PC-3 (cell line): Measurements from ENCODE around the gene RRAGD. TPM values are rescaled to one million over a fixed set of nuclear protein-coding genes. Genes with fewer than 3 reads are reported as not detected.

Experiments used
- ATAC-seq: fragments of 200-7000 bp; cut with Tn5 transposase; 2 replicates; pipeline ENCODE4 v1.9.1; 2020; ENCODE audit warnings: mild to moderate bottlenecking, moderate library complexity
- BruUV-seq: library from RNA; stranded (reverse); fragments of 400-500 nt; replicated peaks from 2 replicates; lab custom pipeline; 2021; lab: Mats Ljungman, UMichigan
- CTCF ChIA-PET: fragments of 300-600 bp; sonication (Branson Sonifier 250); formaldehyde crosslinking; loops from one replicate; lab custom pipeline; 2022; ENCODE audit warnings: antibody characterized with exemption; lab: Charles Lee
- POLR2A ChIA-PET: fragments of 300-600 bp; sonication (Branson Sonifier 250); formaldehyde crosslinking; loops from one replicate; lab custom pipeline; 2022; ENCODE audit warnings: antibody characterized with exemption; ENCODE audit not compliant: unreplicated experiment; lab: Charles Lee
- DNase-seq: peaks from one replicate; pipeline ENCODE4 v3.0.0-alpha.2; 2015
- H2AFZ ChIP-seq: fragments of 300-600 bp; sonication (generic); 2 replicates; pipeline ENCODE4 v1.6.0; 2016; ENCODE audit warnings: antibody characterized with exemption, low read length
- H3F3A ChIP-seq: fragments of 300-600 bp; sonication (generic); one replicate; pipeline ENCODE4 v1.6.0; 2017; ENCODE audit warnings: antibody characterized with exemption, low read length, control low read depth, mild to moderate bottlenecking; ENCODE audit not compliant: unreplicated experiment
- H3K27ac ChIP-seq: fragments of 300-600 bp; sonication (generic); 2 replicates; pipeline ENCODE4 v1.5.1; 2016; ENCODE audit warnings: mild to moderate bottlenecking, low read length
- H3K27me3 ChIP-seq: fragments of 300-600 bp; sonication (generic); 2 replicates; pipeline ENCODE4 v1.6.1; 2016; ENCODE audit warnings: low read length, mixed read lengths
- H3K36me3 ChIP-seq: fragments of 300-600 bp; sonication (generic); 2 replicates; pipeline ENCODE4 v1.6.1; 2016; ENCODE audit warnings: low read depth, mixed run types, low read length, mixed read lengths
- H3K4me1 ChIP-seq: fragments of 300-600 bp; sonication (generic); 2 replicates; pipeline ENCODE4 v1.5.1; 2016; ENCODE audit warnings: low read length; ENCODE audit not compliant: insufficient read depth
- H3K4me2 ChIP-seq: fragments of 300-600 bp; sonication (generic); 2 replicates; pipeline ENCODE4 v1.6.0; 2016; ENCODE audit warnings: low read length
- H3K4me3 ChIP-seq: fragments of 300-600 bp; sonication (generic); 2 replicates; pipeline ENCODE4 v1.5.1; 2016; ENCODE audit warnings: mild to moderate bottlenecking, low read length, mixed read lengths
- H3K79me2 ChIP-seq: fragments of 300-600 bp; sonication (generic); 2 replicates; pipeline ENCODE4 v1.6.1; 2017; ENCODE audit warnings: low read length, mixed read lengths
- H3K9ac ChIP-seq: fragments of 300-600 bp; sonication (generic); 2 replicates; pipeline ENCODE4 v1.6.0; 2016; ENCODE audit warnings: mild to moderate bottlenecking, low read length
- H3K9me2 ChIP-seq: fragments of 300-600 bp; sonication (generic); replicated peaks from 2 replicates; pipeline ENCODE4 v1.6.1; 2016; ENCODE audit warnings: mixed run types, low read length, mixed read lengths
- H3K9me3 ChIP-seq: fragments of 300-600 bp; sonication (generic); 2 replicates; pipeline ENCODE4 v1.6.1; 2016; ENCODE audit warnings: low read length, mixed read lengths
- H4K20me1 ChIP-seq: fragments of 300-600 bp; sonication (generic); 2 replicates; pipeline ENCODE4 v1.6.1; 2016; ENCODE audit warnings: low read length, mixed read lengths
- EZH2 ChIP-seq: fragments of 300-600 bp; sonication (generic); IDR thresholded peaks from one replicate; pipeline ENCODE4 v1.6.1; 2017; ENCODE audit warnings: antibody characterized with exemption, mild to moderate bottlenecking, low read length; ENCODE audit not compliant: unreplicated experiment
- EZH2phosphoT487 ChIP-seq: fragments of 300-600 bp; sonication (generic); IDR thresholded peaks from 2 replicates; pipeline ENCODE4 v1.6.1; 2018; ENCODE audit warnings: mild to moderate bottlenecking, antibody characterized with exemption, low read length, borderline replicate concordance
- intact Hi-C: fragments of 100-400 bp; cut with micrococcal nuclease; formaldehyde crosslinking; loops from 2 replicates; pipeline ENCODE4 v1.9.0; 2023
- total RNA-seq: library from RNA; depleted of rRNA; stranded (reverse); fragments of >200 nt; gene quantifications from 2 replicates; pipeline ENCODE4 v1.2.3, GENCODE V29; 2014
- TF ChIP-seq, protein P1 (sequence below): fragments of 300-600 bp; sonication (generic); conservative IDR thresholded peaks from 2 replicates; pipeline ENCODE4 v1.5.1; 2017; ENCODE audit warnings: antibody characterized with exemption, low read depth, mild to moderate bottlenecking, low read length

RRAGD gene
- total RNA-seq, 1 experiment from 2014 or later, result 0.62 TPM

DNA sequence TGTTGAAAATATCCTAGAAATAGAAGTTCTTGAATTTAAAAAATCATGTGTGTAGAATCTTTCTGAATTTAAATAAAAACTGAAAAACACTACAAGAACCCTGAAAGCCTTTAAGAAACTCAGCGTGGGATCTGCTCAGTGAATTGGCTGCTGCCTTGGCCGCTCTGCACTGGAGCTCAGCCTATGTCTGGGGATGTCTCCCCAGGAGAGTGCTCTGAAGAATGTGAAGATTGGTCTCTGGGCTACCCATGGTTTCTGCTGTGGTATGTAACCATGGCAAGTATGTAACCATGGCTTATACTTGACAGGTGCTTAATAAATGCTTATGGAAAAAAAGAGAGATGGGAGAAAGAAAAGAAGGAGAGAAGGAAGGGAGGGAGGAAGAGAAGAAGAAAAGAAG lies 3.1 kb upstream of the RRAGD start:
- Histone ChIP-seq H3K4me2 (no peak overlapping the region), H3K27me3 (peaks cover 37% of the 10 kb centered on the region), H4K20me1 (no peaks in the 10 kb centered on the region), H3K36me3 (no peaks in the 10 kb centered on the region), H3K9me3 (no peaks in the 10 kb centered on the region), H3K9ac (no peak overlapping the region), H3K9me2 (no peaks in the 10 kb centered on the region), H2AFZ (no peak overlapping the region), H3K27ac (no peak overlapping the region), H3K4me1 (peaks cover 7% of the 10 kb centered on the region; the same call in 1 of the 2 replicates), H3K79me2 (no peaks in the 10 kb centered on the region), H3F3A (no peaks in the 10 kb centered on the region), H3K4me3 (no peak overlapping the region)
- POLR2A ChIA-PET, result no interaction called here
- ATAC-seq (no peak), DNase-seq (no peak)
- intact Hi-C loops, result no loop called here
- BruUV-seq, result no TSS peak
- CTCF ChIA-PET, result no interaction called here
- TF ChIP-seq EZH2, result no peak
- no peak for TF ChIP-seq EZH2phosphoT487
- TF ChIP-seq, protein P1, sequence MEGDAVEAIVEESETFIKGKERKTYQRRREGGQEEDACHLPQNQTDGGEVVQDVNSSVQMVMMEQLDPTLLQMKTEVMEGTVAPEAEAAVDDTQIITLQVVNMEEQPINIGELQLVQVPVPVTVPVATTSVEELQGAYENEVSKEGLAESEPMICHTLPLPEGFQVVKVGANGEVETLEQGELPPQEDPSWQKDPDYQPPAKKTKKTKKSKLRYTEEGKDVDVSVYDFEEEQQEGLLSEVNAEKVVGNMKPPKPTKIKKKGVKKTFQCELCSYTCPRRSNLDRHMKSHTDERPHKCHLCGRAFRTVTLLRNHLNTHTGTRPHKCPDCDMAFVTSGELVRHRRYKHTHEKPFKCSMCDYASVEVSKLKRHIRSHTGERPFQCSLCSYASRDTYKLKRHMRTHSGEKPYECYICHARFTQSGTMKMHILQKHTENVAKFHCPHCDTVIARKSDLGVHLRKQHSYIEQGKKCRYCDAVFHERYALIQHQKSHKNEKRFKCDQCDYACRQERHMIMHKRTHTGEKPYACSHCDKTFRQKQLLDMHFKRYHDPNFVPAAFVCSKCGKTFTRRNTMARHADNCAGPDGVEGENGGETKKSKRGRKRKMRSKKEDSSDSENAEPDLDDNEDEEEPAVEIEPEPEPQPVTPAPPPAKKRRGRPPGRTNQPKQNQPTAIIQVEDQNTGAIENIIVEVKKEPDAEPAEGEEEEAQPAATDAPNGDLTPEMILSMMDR, result no peak

DNA sequence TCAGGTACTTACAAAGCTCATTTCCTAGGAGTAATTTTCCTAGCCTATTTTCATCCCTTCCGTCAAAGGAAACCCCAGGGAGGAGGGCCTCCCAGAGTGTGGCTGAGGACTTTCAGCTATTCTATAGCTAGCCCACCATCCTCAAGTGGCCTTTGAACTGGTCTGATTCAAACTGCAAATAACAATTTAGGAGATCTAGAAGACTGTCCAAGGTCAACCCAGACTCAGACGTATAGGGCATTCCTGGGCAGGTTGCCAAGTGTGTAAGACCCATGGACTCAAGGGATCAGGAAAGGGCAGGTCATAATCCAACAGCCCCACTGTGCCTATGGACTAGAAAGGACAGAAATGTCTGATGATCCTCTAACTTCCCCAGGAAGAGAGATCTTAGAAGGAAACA lies 2.1 kb upstream of the RRAGD start:
- H3K27ac ChIP-seq, result no peak overlapping the region
- ATAC-seq (no peak), DNase-seq (no peak)
- H3K4me1 ChIP-seq, result peaks cover 7% of the 10 kb centered on the region; the same call in 1 of the 2 replicates
- no peak for TF ChIP-seq EZH2phosphoT487
- TF ChIP-seq, protein P1, result no peak
- TF ChIP-seq EZH2, result no peak
- no TSS peak for BruUV-seq
- H3K36me3 ChIP-seq, result no peaks in the 10 kb centered on the region
- no peak overlapping the region for H3K4me3 ChIP-seq
- no peaks in the 10 kb centered on the region for H3K9me2 ChIP-seq
- H3K4me2 ChIP-seq, result no peak overlapping the region
- intact Hi-C loops, result no loop called here
- ChIA-PET POLR2A (interaction anchor here (0.6 kb wide), 1 partner anchor 334 kb away, joined by 3 read pairs; the partner anchor contains the start of gene PNRC1), CTCF (no interaction called here)
- H2AFZ ChIP-seq, result no peak overlapping the region
- H3K27me3 ChIP-seq, result peaks cover 42% of the 10 kb centered on the region
- H3K9ac ChIP-seq, result no peak overlapping the region
- no peaks in the 10 kb centered on the region for H3K9me3 ChIP-seq
- no peaks in the 10 kb centered on the region for H3K79me2 ChIP-seq
- H3F3A ChIP-seq, result no peaks in the 10 kb centered on the region
- H4K20me1 ChIP-seq, result no peaks in the 10 kb centered on the region

DNA sequence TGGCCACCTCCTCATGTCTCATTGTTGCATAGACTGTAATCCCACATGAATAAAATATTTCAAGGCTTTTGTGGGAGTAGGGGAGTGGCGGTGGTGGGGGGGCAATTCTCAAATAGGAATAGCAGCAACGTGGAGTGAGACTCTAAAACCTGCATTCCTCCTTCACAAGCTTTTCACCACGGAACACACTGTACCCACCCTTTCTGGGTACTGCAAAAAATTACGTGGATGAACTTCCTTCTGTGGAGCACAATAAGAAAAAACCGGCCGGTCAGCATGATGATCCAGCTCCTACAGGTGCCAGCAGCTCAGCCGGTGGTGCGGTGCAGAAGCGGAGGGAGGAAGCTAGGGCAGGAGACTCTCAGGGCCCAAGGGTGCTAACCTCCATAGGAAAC lies 930 bp upstream of the RRAGD start:
- H3K4me3 ChIP-seq, result peak overlapping the region; percentile 66; the same call in 1 of the 2 replicates
- peaks cover 7% of the 10 kb centered on the region; the same call in 1 of the 2 replicates for H3K4me1 ChIP-seq
- no peak overlapping the region for H3K27ac ChIP-seq
- ChIA-PET CTCF (no interaction called here), POLR2A (interaction anchor here (0.6 kb wide), 1 partner anchor 9 kb away, joined by 4 read pairs; no protein-coding TSS in a partner anchor)
- no peaks in the 10 kb centered on the region for H3K79me2 ChIP-seq
- no peak overlapping the region for H3K9ac ChIP-seq
- H3K27me3 ChIP-seq, result peaks cover 50% of the 10 kb centered on the region
- H4K20me1 ChIP-seq, result no peaks in the 10 kb centered on the region
- ATAC-seq (no peak), DNase-seq (no peak)
- intact Hi-C loops, result no loop called here
- H3K36me3 ChIP-seq, result no peaks in the 10 kb centered on the region
- H3F3A ChIP-seq, result no peaks in the 10 kb centered on the region
- no peaks in the 10 kb centered on the region for H3K9me2 ChIP-seq
- H2AFZ ChIP-seq, result peak overlapping the region; percentile 75; the same call in 1 of the 2 replicates
- H3K4me2 ChIP-seq, result peak overlapping the region; percentile 87
- BruUV-seq, result no TSS peak
- no peak for TF ChIP-seq EZH2
- TF ChIP-seq, protein P1, result no peak
- no peak for TF ChIP-seq EZH2phosphoT487
- H3K9me3 ChIP-seq, result no peaks in the 10 kb centered on the region
